A673 (cell line): ENCODE data around the gene PTPN5. TPM values are rescaled to one million over a fixed set of nuclear protein-coding genes. Genes with fewer than 3 reads are reported as not detected.
"Not testable (repeated sequence)": the region's sequence is repeated elsewhere in the genome, so short reads cannot be mapped to it uniquely, and the experiment has no call there.

Experiments used
- BruUV-seq: library from RNA; stranded (reverse); fragments of 400-500 nt; replicated peaks from 2 replicates; lab custom pipeline; 2021; lab: Mats Ljungman, UMichigan
- CTCF ChIA-PET: fragments of 300-600 bp; sonication (Branson Sonifier 250); formaldehyde crosslinking; loops from one replicate; lab custom pipeline; 2022; ENCODE audit warnings: antibody characterized with exemption; lab: Charles Lee
- POLR2A ChIA-PET: fragments of 300-600 bp; sonication (Branson Sonifier 250); formaldehyde crosslinking; loops from one replicate; lab custom pipeline; 2022; ENCODE audit warnings: antibody characterized with exemption; ENCODE audit not compliant: low non-redundant PET; lab: Charles Lee
- DNase-seq: peaks from one replicate; pipeline ENCODE4 v3.0.0-alpha.2; 2015; ENCODE audit warnings: low spot score
- H3K27ac ChIP-seq: fragments of 200-600 bp; sonication (generic); 2 replicates; pipeline ENCODE4 v1.5.1; 2016; ENCODE audit warnings: mixed run types, low read depth, mild to moderate bottlenecking, mixed read lengths, antibody characterized with exemption, low read length; ENCODE audit not compliant: poor library complexity, severe bottlenecking
- H3K27me3 ChIP-seq: fragments of 200-600 bp; sonication (generic); replicated peaks from 2 replicates; pipeline ENCODE4 v1.6.1; 2017; ENCODE audit warnings: mixed run types, low read depth, mild to moderate bottlenecking, mixed read lengths, antibody characterized with exemption, low read length; ENCODE audit not compliant: insufficient read depth, poor library complexity
- H3K36me3 ChIP-seq: fragments of 200-600 bp; sonication (generic); 2 replicates; pipeline ENCODE4 v1.6.1; 2016; ENCODE audit warnings: mixed run types, mild to moderate bottlenecking, mixed read lengths, antibody characterized with exemption, low read length; ENCODE audit not compliant: insufficient read depth, poor library complexity, severe bottlenecking
- H3K4me1 ChIP-seq: fragments of 200-600 bp; sonication (generic); 2 replicates; pipeline ENCODE4 v1.6.1; 2017; ENCODE audit warnings: mixed run types, mild to moderate bottlenecking, mixed read lengths, antibody characterized with exemption, low read length; ENCODE audit not compliant: insufficient read depth, poor library complexity, severe bottlenecking
- H3K4me3 ChIP-seq: fragments of 200-600 bp; sonication (generic); 2 replicates; pipeline ENCODE4 v1.5.1; 2016; ENCODE audit warnings: low read depth, mixed run types, mild to moderate bottlenecking, mixed read lengths, low read length; ENCODE audit not compliant: poor library complexity, severe bottlenecking
- H3K9me3 ChIP-seq: fragments of 200-600 bp; sonication (generic); 2 replicates; pipeline ENCODE4 v1.6.1; 2016; ENCODE audit warnings: mixed run types, low read depth, mild to moderate bottlenecking, mixed read lengths, antibody characterized with exemption, low read length; ENCODE audit not compliant: poor library complexity, severe bottlenecking
- CTCF ChIP-seq: fragments of 300-800, 200-600 bp; sonication (generic); conservative IDR thresholded peaks from 2 replicates; pipeline ENCODE4 v1.5.1; 2017; ENCODE audit warnings: low read depth, mild to moderate bottlenecking, antibody characterized with exemption, low read length, moderate library complexity, mixed read lengths
- EZH2 ChIP-seq: fragments of 200-600 bp; sonication (generic); IDR thresholded peaks from 2 replicates; pipeline ENCODE4 v1.6.1; 2017; ENCODE audit warnings: borderline replicate concordance, low read depth, mild to moderate bottlenecking, mixed read lengths, antibody characterized with exemption, low read length; ENCODE audit not compliant: poor library complexity, severe bottlenecking
- intact Hi-C: fragments of 100-400 bp; cut with micrococcal nuclease; formaldehyde crosslinking; loops from one replicate; pipeline ENCODE4 v1.10.0; 2022; ENCODE audit not compliant: unreplicated experiment
- total RNA-seq: library from RNA; stranded (reverse); gene quantifications from 2 replicates; pipeline ENCODE4 v1.2.3, GENCODE V29; 2021

PTPN5 gene
- total RNA-seq, 1 experiment from 2014 or later = 0.21 TPM

DNA sequence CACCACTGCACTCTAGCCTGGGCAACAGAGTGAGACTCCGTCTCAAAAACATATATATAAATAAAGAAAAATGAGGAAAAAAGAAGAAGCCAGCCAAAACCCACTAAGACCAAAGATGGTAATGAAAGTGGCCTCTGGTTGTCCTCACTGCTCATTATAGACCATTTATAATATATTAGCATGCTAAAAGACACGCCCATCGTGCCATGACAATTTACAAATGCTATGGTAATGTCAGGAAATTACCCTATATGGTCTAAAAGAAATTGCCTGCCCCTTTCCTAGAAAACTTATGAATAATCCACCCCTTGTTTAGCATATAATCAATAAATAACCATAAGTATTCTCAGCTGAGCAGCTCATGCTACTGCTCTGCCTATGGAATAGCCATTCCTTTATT lies 109.1 kb downstream of the PTPN5 start:
- Histone ChIP-seq H3K4me1 (no peaks in the 10 kb centered on the region), H3K9me3 (no peaks in the 10 kb centered on the region), H3K36me3 (no peaks in the 10 kb centered on the region), H3K4me3 (no peak overlapping the region), H3K27me3 (no peaks in the 10 kb centered on the region), H3K27ac (no peak overlapping the region)
- TF ChIP-seq CTCF (no peak), EZH2 (no peak)
- ChIA-PET POLR2A (no interaction called here), CTCF (no interaction called here)
- DNase-seq = no peak
- no TSS peak for BruUV-seq
- intact Hi-C loops = no loop called here

DNA sequence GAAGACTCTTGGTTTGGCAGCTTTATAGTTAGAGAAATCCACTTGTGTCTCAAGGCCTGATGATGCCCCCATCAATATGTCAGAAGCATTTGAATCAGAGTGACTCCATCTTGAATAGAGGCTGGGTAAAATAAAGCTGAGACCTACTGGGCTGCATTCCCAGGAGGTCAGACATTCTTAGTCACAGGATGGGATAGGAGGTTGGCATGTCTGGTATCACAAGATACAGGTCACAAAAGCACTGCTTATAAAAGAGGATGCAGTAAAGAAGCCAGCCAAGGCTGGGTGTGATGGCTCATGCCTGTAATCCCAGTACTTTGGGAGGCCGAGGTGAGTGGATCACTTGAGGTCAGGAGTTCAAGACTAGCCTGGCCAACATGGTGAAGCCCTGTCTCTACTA lies 109.6 kb downstream of the PTPN5 start:
- DNase-seq, intact Hi-C loops, H3K4me1 ChIP-seq, POLR2A ChIA-PET, H3K4me3 ChIP-seq, H3K27ac ChIP-seq, CTCF ChIA-PET, BruUV-seq, H3K27me3 ChIP-seq, H3K9me3 ChIP-seq, H3K36me3 ChIP-seq: not testable (repeated sequence)

Other genes with a start within 250 kb of the PTPN5 start
- 17.5 and 17.8 TPM in 2 replicates for gene UEVLD, start 203.1 kb downstream of the PTPN5 start, total RNA-seq
- 4.6 and 5.8 TPM in 2 replicates for gene MISFA, start 192.0 kb downstream of the PTPN5 start, total RNA-seq
- gene SPTY2D1, start 157.5 kb downstream of the PTPN5 start, total RNA-seq = 13.1 and 16.1 TPM in 2 replicates
- gene TMEM86A, start 93.0 kb downstream of the PTPN5 start, total RNA-seq = 0.09 and 0.24 TPM in 2 replicates
- not detected in 2 replicates for gene IGSF22, start 65.6 kb downstream of the PTPN5 start, total RNA-seq
- not detected in 2 replicates for gene MRGPRX1, start 147.6 kb upstream of the PTPN5 start, total RNA-seq